SK-N-SH treated with all-trans-retinoic acid at 6 μM for 48 hours (cell line): ENCODE results near the gene MINAR2.

ENCODE experiments used
- ATAC-seq: fragments of 200-7000 bp; cut with Tn5 transposase; 3 replicates; pipeline ENCODE4 v1.9.1; 2020; ENCODE audit warnings: mild to moderate bottlenecking, moderate library complexity
- ARNTL ChIP-seq: fragments of 450-650 bp; formaldehyde crosslinking; IDR thresholded peaks from 2 replicates; pipeline ENCODE4 v1.5.0; 2020; ENCODE audit warnings: low read depth, mild to moderate bottlenecking, moderate library complexity, borderline replicate concordance
- BACH2 ChIP-seq: fragments of 250-450 bp; sonication (Bioruptor Pico); IDR thresholded peaks from 2 replicates; pipeline ENCODE4 v1.9.0; 2021; ENCODE audit warnings: mild to moderate bottlenecking, borderline replicate concordance
- CSDC2 ChIP-seq: fragments of 250-450 bp; sonication (Bioruptor Pico); IDR thresholded peaks from 2 replicates; pipeline ENCODE4 v1.5.0; 2020; ENCODE audit warnings: mild to moderate bottlenecking, moderate library complexity
- ESRRG ChIP-seq: fragments of 250-450 bp; sonication (Bioruptor Pico); IDR thresholded peaks from 2 replicates; pipeline ENCODE4 v1.6.1; 2021; ENCODE audit warnings: mild to moderate bottlenecking
- GLIS3 ChIP-seq: fragments of 250-450 bp; sonication (Bioruptor Pico); IDR thresholded peaks from 2 replicates; pipeline ENCODE4 v1.5.0; 2020; ENCODE audit warnings: mild to moderate bottlenecking, moderate library complexity
- OSR1 ChIP-seq: fragments of 250-450 bp; sonication (Bioruptor Pico); IDR thresholded peaks from 2 replicates; pipeline ENCODE4 v1.8.0; 2022; ENCODE audit warnings: moderate library complexity, mild to moderate bottlenecking, inconsistent platforms
- PPARA ChIP-seq: fragments of 250-450 bp; sonication (Bioruptor Pico); IDR thresholded peaks from 2 replicates; pipeline ENCODE4 v1.5.0; 2020; ENCODE audit warnings: mild to moderate bottlenecking, borderline replicate concordance
- RARB ChIP-seq: fragments of 250-450 bp; sonication (Bioruptor Pico); IDR thresholded peaks from 2 replicates; pipeline ENCODE4 v1.8.0; 2021; ENCODE audit warnings: mild to moderate bottlenecking, moderate library complexity
- SNAI2 ChIP-seq: fragments of 250-450 bp; sonication (Bioruptor Pico); IDR thresholded peaks from 2 replicates; pipeline ENCODE4 v1.5.0; 2020; ENCODE audit warnings: mild to moderate bottlenecking, moderate library complexity
- TCF4 ChIP-seq: fragments of 250-450 bp; sonication (Bioruptor Pico); IDR thresholded peaks from 2 replicates; pipeline ENCODE4 v1.8.0; 2021; ENCODE audit warnings: mild to moderate bottlenecking, moderate library complexity, borderline replicate concordance
- ZC3H10 ChIP-seq: fragments of 250-450 bp; sonication (Bioruptor Pico); IDR thresholded peaks from 2 replicates; pipeline ENCODE4 v1.5.1; 2021; ENCODE audit warnings: mild to moderate bottlenecking, moderate library complexity
- ZFP3 ChIP-seq: fragments of 250-450 bp; sonication (Bioruptor Pico); IDR thresholded peaks from 2 replicates; pipeline ENCODE4 v1.5.0; 2020; ENCODE audit warnings: mild to moderate bottlenecking, moderate library complexity
- ZFP30 ChIP-seq: fragments of 450-650 bp; formaldehyde crosslinking; IDR thresholded peaks from 2 replicates; pipeline ENCODE4 v1.5.0; 2022; ENCODE audit warnings: mild to moderate bottlenecking, moderate library complexity
- ZNF565 ChIP-seq: fragments of 450-650 bp; formaldehyde crosslinking; conservative IDR thresholded peaks from 2 replicates; pipeline ENCODE4 v1.5.0; 2020; ENCODE audit warnings: low read depth, mild to moderate bottlenecking, moderate library complexity
- ZNF70 ChIP-seq: fragments of 450-650 bp; formaldehyde crosslinking; IDR thresholded peaks from 2 replicates; pipeline ENCODE4 v1.5.0; 2020; ENCODE audit warnings: mild to moderate bottlenecking, moderate library complexity
- ZNF8 ChIP-seq: fragments of 450-650 bp; formaldehyde crosslinking; IDR thresholded peaks from 2 replicates; pipeline ENCODE4 v1.5.0; 2020; ENCODE audit warnings: mild to moderate bottlenecking, moderate library complexity
- TF ChIP-seq, protein P1 (sequence below): fragments of 250-450 bp; sonication (Bioruptor Pico); IDR thresholded peaks from 2 replicates; pipeline ENCODE4 v1.8.0; 2021; ENCODE audit warnings: low read depth, mild to moderate bottlenecking, moderate library complexity, borderline replicate concordance
- TF ChIP-seq, protein P2 (sequence below): fragments of 250-450 bp; sonication (Bioruptor Pico); IDR thresholded peaks from 2 replicates; pipeline ENCODE4 v1.8.0; 2020; ENCODE audit warnings: mild to moderate bottlenecking, moderate library complexity, borderline replicate concordance
- TF ChIP-seq, protein P3 (sequence below): fragments of 250-450 bp; sonication (Bioruptor Pico); IDR thresholded peaks from 2 replicates; pipeline ENCODE4 v1.5.1; 2021; ENCODE audit warnings: mild to moderate bottlenecking, moderate library complexity
- TF ChIP-seq, protein P4 (sequence below): fragments of 250-450 bp; sonication (Bioruptor Pico); IDR thresholded peaks from 2 replicates; pipeline ENCODE4 v1.5.0; 2020; ENCODE audit warnings: mild to moderate bottlenecking, moderate library complexity
- TF ChIP-seq, protein P5 (sequence below): fragments of 250-450 bp; sonication (Bioruptor Pico); IDR thresholded peaks from 2 replicates; pipeline ENCODE4 v1.5.1; 2020; ENCODE audit warnings: low read depth, mild to moderate bottlenecking, moderate library complexity

MINAR2 gene

DNA sequence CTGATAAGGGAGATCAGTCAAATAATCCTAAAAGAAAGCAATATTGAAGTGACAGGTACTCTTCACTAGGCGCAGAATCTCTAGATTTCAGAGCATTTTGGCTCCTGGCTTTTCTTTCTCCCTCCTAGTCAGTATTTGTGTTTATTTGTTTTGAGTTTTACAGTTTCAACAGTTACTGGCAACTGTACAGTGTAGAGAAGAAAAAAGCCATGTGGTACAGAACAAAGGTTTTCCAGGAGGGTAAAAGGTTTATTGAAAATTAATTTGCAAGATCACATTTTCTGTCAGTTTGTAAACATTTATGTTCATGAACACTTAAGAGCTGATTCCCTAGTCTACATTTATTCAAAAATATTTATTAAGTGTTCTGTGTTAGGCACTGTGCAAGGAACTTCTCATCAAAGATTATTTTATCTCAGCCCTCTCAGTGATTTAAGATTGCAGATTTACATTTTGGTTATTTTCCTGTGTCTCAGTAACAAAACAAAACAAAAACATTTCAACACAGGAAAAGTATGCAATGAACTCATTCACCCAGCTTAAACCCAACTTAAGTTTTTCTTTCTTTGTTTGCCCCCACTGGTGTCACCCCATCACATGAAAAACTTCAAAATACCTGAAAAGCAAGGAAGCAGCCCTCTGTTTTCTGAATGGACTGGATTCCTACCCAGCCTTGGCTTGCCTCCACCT, 12.9 kb downstream of the MINAR2 start:
- TF ChIP-seq BACH2 = no peak
- TF ChIP-seq, protein P1, sequence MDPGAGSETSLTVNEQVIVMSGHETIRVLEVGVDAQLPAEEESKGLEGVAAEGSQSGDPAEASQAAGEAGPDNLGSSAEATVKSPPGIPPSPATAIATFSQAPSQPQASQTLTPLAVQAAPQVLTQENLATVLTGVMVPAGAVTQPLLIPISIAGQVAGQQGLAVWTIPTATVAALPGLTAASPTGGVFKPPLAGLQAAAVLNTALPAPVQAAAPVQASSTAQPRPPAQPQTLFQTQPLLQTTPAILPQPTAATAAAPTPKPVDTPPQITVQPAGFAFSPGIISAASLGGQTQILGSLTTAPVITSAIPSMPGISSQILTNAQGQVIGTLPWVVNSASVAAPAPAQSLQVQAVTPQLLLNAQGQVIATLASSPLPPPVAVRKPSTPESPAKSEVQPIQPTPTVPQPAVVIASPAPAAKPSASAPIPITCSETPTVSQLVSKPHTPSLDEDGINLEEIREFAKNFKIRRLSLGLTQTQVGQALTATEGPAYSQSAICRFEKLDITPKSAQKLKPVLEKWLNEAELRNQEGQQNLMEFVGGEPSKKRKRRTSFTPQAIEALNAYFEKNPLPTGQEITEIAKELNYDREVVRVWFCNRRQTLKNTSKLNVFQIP = no peak
- TF ChIP-seq, protein P2, sequence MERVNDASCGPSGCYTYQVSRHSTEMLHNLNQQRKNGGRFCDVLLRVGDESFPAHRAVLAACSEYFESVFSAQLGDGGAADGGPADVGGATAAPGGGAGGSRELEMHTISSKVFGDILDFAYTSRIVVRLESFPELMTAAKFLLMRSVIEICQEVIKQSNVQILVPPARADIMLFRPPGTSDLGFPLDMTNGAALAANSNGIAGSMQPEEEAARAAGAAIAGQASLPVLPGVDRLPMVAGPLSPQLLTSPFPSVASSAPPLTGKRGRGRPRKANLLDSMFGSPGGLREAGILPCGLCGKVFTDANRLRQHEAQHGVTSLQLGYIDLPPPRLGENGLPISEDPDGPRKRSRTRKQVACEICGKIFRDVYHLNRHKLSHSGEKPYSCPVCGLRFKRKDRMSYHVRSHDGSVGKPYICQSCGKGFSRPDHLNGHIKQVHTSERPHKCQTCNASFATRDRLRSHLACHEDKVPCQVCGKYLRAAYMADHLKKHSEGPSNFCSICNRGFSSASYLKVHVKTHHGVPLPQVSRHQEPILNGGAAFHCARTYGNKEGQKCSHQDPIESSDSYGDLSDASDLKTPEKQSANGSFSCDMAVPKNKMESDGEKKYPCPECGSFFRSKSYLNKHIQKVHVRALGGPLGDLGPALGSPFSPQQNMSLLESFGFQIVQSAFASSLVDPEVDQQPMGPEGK (CRISPR knock-in tag) = no peak
- TF ChIP-seq TCF4 (CRISPR knock-in tag) = no peak
- no peak for TF ChIP-seq ZNF565
- TF ChIP-seq, protein P3, sequence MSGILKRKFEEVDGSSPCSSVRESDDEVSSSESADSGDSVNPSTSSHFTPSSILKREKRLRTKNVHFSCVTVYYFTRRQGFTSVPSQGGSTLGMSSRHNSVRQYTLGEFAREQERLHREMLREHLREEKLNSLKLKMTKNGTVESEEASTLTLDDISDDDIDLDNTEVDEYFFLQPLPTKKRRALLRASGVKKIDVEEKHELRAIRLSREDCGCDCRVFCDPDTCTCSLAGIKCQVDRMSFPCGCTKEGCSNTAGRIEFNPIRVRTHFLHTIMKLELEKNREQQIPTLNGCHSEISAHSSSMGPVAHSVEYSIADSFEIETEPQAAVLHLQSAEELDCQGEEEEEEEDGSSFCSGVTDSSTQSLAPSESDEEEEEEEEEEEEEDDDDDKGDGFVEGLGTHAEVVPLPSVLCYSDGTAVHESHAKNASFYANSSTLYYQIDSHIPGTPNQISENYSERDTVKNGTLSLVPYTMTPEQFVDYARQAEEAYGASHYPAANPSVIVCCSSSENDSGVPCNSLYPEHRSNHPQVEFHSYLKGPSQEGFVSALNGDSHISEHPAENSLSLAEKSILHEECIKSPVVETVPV (CRISPR knock-in tag) = no peak
- TF ChIP-seq PPARA (CRISPR knock-in tag) = no peak
- no peak for TF ChIP-seq ESRRG (CRISPR knock-in tag)
- no peak for TF ChIP-seq ZC3H10 (CRISPR knock-in tag)
- no peak for TF ChIP-seq ZNF70 (CRISPR knock-in tag)
- no peak for TF ChIP-seq OSR1 (CRISPR knock-in tag)
- TF ChIP-seq, protein P4, sequence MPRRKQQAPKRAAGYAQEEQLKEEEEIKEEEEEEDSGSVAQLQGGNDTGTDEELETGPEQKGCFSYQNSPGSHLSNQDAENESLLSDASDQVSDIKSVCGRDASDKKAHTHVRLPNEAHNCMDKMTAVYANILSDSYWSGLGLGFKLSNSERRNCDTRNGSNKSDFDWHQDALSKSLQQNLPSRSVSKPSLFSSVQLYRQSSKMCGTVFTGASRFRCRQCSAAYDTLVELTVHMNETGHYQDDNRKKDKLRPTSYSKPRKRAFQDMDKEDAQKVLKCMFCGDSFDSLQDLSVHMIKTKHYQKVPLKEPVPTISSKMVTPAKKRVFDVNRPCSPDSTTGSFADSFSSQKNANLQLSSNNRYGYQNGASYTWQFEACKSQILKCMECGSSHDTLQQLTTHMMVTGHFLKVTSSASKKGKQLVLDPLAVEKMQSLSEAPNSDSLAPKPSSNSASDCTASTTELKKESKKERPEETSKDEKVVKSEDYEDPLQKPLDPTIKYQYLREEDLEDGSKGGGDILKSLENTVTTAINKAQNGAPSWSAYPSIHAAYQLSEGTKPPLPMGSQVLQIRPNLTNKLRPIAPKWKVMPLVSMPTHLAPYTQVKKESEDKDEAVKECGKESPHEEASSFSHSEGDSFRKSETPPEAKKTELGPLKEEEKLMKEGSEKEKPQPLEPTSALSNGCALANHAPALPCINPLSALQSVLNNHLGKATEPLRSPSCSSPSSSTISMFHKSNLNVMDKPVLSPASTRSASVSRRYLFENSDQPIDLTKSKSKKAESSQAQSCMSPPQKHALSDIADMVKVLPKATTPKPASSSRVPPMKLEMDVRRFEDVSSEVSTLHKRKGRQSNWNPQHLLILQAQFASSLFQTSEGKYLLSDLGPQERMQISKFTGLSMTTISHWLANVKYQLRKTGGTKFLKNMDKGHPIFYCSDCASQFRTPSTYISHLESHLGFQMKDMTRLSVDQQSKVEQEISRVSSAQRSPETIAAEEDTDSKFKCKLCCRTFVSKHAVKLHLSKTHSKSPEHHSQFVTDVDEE (CRISPR knock-in tag) = no peak
- no peak for TF ChIP-seq ARNTL
- TF ChIP-seq, protein P5, sequence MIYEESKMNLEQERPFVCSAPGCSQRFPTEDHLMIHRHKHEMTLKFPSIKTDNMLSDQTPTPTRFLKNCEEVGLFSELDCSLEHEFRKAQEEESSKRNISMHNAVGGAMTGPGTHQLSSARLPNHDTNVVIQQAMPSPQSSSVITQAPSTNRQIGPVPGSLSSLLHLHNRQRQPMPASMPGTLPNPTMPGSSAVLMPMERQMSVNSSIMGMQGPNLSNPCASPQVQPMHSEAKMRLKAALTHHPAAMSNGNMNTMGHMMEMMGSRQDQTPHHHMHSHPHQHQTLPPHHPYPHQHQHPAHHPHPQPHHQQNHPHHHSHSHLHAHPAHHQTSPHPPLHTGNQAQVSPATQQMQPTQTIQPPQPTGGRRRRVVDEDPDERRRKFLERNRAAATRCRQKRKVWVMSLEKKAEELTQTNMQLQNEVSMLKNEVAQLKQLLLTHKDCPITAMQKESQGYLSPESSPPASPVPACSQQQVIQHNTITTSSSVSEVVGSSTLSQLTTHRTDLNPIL = no peak
- no peak for TF ChIP-seq CSDC2 (CRISPR knock-in tag)
- no peak for TF ChIP-seq GLIS3 (CRISPR knock-in tag)
- TF ChIP-seq ZFP3 (CRISPR knock-in tag) = no peak
- no peak for TF ChIP-seq ZNF8 (CRISPR knock-in tag)
- TF ChIP-seq ZFP30 (CRISPR knock-in tag) = no peak

DNA sequence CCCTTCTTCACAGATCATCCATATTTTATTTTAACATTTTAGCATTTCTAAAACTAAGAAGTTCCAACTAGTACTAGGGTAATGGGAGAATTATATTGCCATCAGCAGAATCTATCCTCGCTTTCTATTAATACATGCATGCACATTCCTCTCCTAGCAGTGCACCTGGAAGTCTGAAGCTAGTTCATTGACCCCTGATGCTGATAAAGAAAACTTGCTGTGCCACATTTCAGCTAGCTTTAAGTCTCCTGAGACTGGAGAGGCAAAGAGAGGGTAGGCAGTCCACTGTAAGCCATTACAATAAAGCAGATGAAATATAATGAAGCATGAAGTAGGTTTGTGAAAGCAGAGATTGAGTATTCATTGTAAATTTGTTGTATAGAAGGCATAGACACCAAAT, 15.8 kb downstream of the MINAR2 start:
- TF ChIP-seq SNAI2 (CRISPR knock-in tag) (no peak), OSR1 (CRISPR knock-in tag) (no peak), ZFP3 (CRISPR knock-in tag) (no peak), ZC3H10 (CRISPR knock-in tag) (no peak), RARB (CRISPR knock-in tag) (no peak), GLIS3 (CRISPR knock-in tag) (no peak), ZNF565 (no peak), CSDC2 (CRISPR knock-in tag) (no peak), PPARA (CRISPR knock-in tag) (no peak)
- TF ChIP-seq, protein P4 (CRISPR knock-in tag) = no peak
- TF ChIP-seq, protein P5 = no peak
- TF ChIP-seq, protein P3 (CRISPR knock-in tag) = no peak
- TF ChIP-seq, protein P1 = no peak
- no peak for ATAC-seq

More for the DNA sequence above, 12.9 kb downstream of the MINAR2 start:
- ATAC-seq = no peak
